ENCODE data around the gene RPTOR. TPM values are rescaled to one million over a fixed set of nuclear protein-coding genes. Genes with fewer than 3 reads are reported as not detected.
"Not testable (repeated sequence)": the region's sequence is repeated elsewhere in the genome, so short reads cannot be mapped to it uniquely, and the experiment has no call there.

RPTOR gene
- total RNA-seq, 1 donor, result 30.0 TPM

GRCh38 chr17:80529904-80530292 is 14.7 kb upstream of the RPTOR start:
- no peak for DNase-seq (ENCODE audit: low read depth)
- H3K4me3 ChIP-seq (ENCODE audit: low read depth, low read length), result no peak overlapping the region
- TF ChIP-seq CTCF (IDR thresholded peaks at IDR 0.05; ENCODE audit: insufficient read depth, low read length), result no peak

- no peak for DNase-seq (ENCODE audit: low read depth)
- no peak for TF ChIP-seq CTCF (IDR thresholded peaks at IDR 0.05; ENCODE audit: insufficient read depth, low read length)
Measured at GRCh38 chr17:80531400-80531799, 13.2 kb upstream of the RPTOR start.

GRCh38 chr17:80537386-80537785 is 7.3 kb upstream of the RPTOR start:
- H3K4me3 ChIP-seq (ENCODE audit: low read depth, low read length); DNase-seq (ENCODE audit: low read depth): not testable (repeated sequence)

More at GRCh38 chr17:80531400-80531799, 13.2 kb upstream of the RPTOR start:
- no peak overlapping the region for H3K4me3 ChIP-seq (ENCODE audit: low read depth, low read length)

GRCh38 chr17:80538484-80538883 is 6.2 kb upstream of the RPTOR start:
- no peak overlapping the region for H3K4me3 ChIP-seq (ENCODE audit: low read depth, low read length)
- no peak for DNase-seq (ENCODE audit: low read depth)
- no peak for TF ChIP-seq CTCF (IDR thresholded peaks at IDR 0.05; ENCODE audit: insufficient read depth, low read length)

GRCh38 chr17:80539022-80539641 is 5.5 kb upstream of the RPTOR start:
- no peak for TF ChIP-seq CTCF (IDR thresholded peaks at IDR 0.05; ENCODE audit: insufficient read depth, low read length)
- H3K4me3 ChIP-seq (ENCODE audit: low read depth, low read length), result no peak overlapping the region
- no peak for DNase-seq (ENCODE audit: low read depth)

GRCh38 chr17:80545499-80545826 is 825 bp downstream of the RPTOR start:
- no peak for TF ChIP-seq CTCF (IDR thresholded peaks at IDR 0.05; ENCODE audit: insufficient read depth, low read length)
- no peak for DNase-seq (ENCODE audit: low read depth)
- H3K4me3 ChIP-seq (ENCODE audit: low read depth, low read length), result peak overlapping the region; percentile 96

- peak overlapping the region; percentile 96 for H3K4me3 ChIP-seq (ENCODE audit: low read depth, low read length)
- DNase-seq (ENCODE audit: low read depth), result no peak
- no peak for TF ChIP-seq CTCF (IDR thresholded peaks at IDR 0.05; ENCODE audit: insufficient read depth, low read length)
Measured at GRCh38 chr17:80546267-80546666, 1.6 kb downstream of the RPTOR start.

All from fibroblast of the aortic adventitia (primary cell).